Measurements from ENCODE around the gene SPRR2F.
"Not testable (repeated sequence)": the region's sequence is repeated elsewhere in the genome, so short reads cannot be mapped to it uniquely, and the experiment has no call there.

Gene SPRR2F

DNA sequence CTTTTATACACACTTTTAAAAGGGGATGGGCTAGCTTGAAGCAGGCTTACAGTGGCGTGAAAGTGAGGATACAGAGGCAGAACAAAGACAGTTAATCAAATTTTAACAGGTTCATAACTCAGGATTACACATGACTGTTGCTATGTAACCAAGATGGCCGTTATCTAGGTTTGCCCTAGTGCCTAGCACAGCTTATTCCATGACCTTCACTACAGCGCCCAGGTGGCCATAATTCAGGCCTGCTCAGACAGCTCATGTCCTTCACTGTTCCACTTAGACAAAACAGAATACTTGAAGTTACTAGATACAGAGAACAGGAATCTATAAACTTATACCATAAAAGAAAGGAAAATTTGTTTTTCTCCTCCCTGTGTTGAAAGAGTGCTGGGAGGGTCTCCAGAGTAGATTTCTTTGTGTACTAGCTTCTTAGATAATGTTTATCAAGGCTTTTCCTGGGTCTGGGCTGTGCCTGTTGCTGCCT lies 6.2 kb upstream of the SPRR2F start:
- DNase-seq (ENCODE audit: low read depth) = no peak
- in situ Hi-C loops (cut with HindIII; ENCODE audit: low sequenced_read_pairs) = no loop called here
- no peak overlapping the region for H3K4me3 ChIP-seq (ENCODE audit: low read depth, low read length)
- TF ChIP-seq CTCF (IDR thresholded peaks at IDR 0.05; ENCODE audit: low read depth, low read length, missing control alignments) = no peak

DNA sequence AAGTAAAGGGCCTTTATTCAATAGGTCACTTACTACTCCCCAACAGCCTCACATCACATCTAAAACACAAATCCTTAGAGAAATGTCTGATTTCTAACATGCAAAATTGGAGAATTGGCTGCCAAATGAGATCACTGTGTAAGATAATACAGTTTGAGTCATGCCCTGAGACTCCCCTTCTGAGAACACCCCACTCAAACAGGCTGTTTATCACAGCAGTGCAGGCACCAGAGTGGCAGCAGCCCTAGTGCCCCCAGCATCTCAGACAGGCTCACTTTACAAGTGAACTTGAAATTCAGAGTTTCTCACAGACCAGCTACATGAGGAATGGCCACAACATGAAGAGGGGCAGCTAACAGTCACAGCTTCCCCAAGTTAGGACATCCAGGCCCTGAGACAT lies 1.9 kb upstream of the SPRR2F start:
- DNase-seq (ENCODE audit: low read depth); H3K4me3 ChIP-seq (ENCODE audit: low read depth, low read length); in situ Hi-C loops (cut with HindIII; ENCODE audit: low sequenced_read_pairs): not testable (repeated sequence)

GRCh38 chr1:153112454-153112853 lies 862 bp downstream of the SPRR2F start:
- in situ Hi-C loops (cut with HindIII; ENCODE audit: low sequenced_read_pairs); DNase-seq (ENCODE audit: low read depth); H3K4me3 ChIP-seq (ENCODE audit: low read depth, low read length): not testable (repeated sequence)

- in situ Hi-C loops (cut with HindIII; ENCODE audit: low sequenced_read_pairs) = no loop called here
- no peak overlapping the region for H3K4me3 ChIP-seq (ENCODE audit: low read depth, low read length)
- DNase-seq (ENCODE audit: low read depth) = no peak
- TF ChIP-seq CTCF (IDR thresholded peaks at IDR 0.05; ENCODE audit: low read depth, low read length, missing control alignments) = no peak
Observed at GRCh38 chr1:153100245-153100644, 13.1 kb downstream of the SPRR2F start.

GRCh38 chr1:153099461-153100045 lies 13.8 kb downstream of the SPRR2F start:
- TF ChIP-seq CTCF (IDR thresholded peaks at IDR 0.05; ENCODE audit: low read depth, low read length, missing control alignments) = no peak
- in situ Hi-C loops (cut with HindIII; ENCODE audit: low sequenced_read_pairs) = no loop called here
- no peak overlapping the region for H3K4me3 ChIP-seq (ENCODE audit: low read depth, low read length)
- no peak for DNase-seq (ENCODE audit: low read depth)

- in situ Hi-C loops (cut with HindIII; ENCODE audit: low sequenced_read_pairs) = no loop called here
- no peak for DNase-seq (ENCODE audit: low read depth)
- H3K4me3 ChIP-seq (ENCODE audit: low read depth, low read length) = no peak overlapping the region
- no peak for TF ChIP-seq CTCF (IDR thresholded peaks at IDR 0.05; ENCODE audit: low read depth, low read length, missing control alignments)
Observed at GRCh38 chr1:153095764-153096163, 17.6 kb downstream of the SPRR2F start.

GRCh38 chr1:153094426-153094825 lies 18.9 kb downstream of the SPRR2F start, which contains the start of gene SPRR2E:
Gene SPRR2E, minus strand, starts transcription at chr1:153094526. Its CDS starts 775 bp downstream, at chr1:153093751.
- in situ Hi-C loops (cut with HindIII; ENCODE audit: low sequenced_read_pairs) = no loop called here
- no peak for DNase-seq (ENCODE audit: low read depth)

More at GRCh38 chr1:153094426-153094825, 18.9 kb downstream of the SPRR2F start, which contains the start of gene SPRR2E:
- no peak for TF ChIP-seq CTCF (IDR thresholded peaks at IDR 0.05; ENCODE audit: low read depth, low read length, missing control alignments)
- H3K4me3 ChIP-seq (ENCODE audit: low read depth, low read length) = no peak within 1 kb of the TSS

Measured in astrocyte of the cerebellum (primary cell).